Neural progenitor cell (in vitro differentiated cells): ENCODE data around the gene GPR3. TPM values are rescaled to one million over a fixed set of nuclear protein-coding genes. Genes with fewer than 3 reads are reported as not detected.
"Not testable (repeated sequence)": the region's sequence is repeated elsewhere in the genome, so short reads cannot be mapped to it uniquely, and the experiment has no call there.

ENCODE experiments used
- DNase-seq: peaks from one replicate; pipeline ENCODE4 v3.0.0-alpha.2; 2016; ENCODE audit warnings: low spot score
- H2AFZ ChIP-seq: fragments of 200-600 bp; sonication (generic); replicated peaks from 2 replicates; pipeline ENCODE4 v1.6.1; 2016; ENCODE audit warnings: antibody characterized with exemption
- H3F3A ChIP-seq: fragments of 200-600 bp; sonication (generic); 2 replicates; pipeline ENCODE4 v1.6.1; 2016; ENCODE audit warnings: antibody characterized with exemption, low read depth
- H3K27ac ChIP-seq: fragments of 200-600 bp; sonication (generic); 2 replicates; pipeline ENCODE4 v1.5.1; 2016; ENCODE audit warnings: mild to moderate bottlenecking
- H3K27me3 ChIP-seq: fragments of 200-600 bp; sonication (generic); 2 replicates; pipeline ENCODE4 v1.6.1; 2016; ENCODE audit warnings: mild to moderate bottlenecking, moderate library complexity
- H3K36me3 ChIP-seq: fragments of 200-600 bp; sonication (generic); 2 replicates; pipeline ENCODE4 v1.5.1; 2016
- H3K4me1 ChIP-seq: fragments of 200-600 bp; sonication (generic); 2 replicates; pipeline ENCODE4 v1.6.1; 2016; ENCODE audit warnings: mixed run types
- H3K4me2 ChIP-seq: fragments of 200-600 bp; sonication (generic); 2 replicates; pipeline ENCODE4 v1.6.1; 2016
- H3K4me3 ChIP-seq: fragments of 200-600 bp; sonication (generic); 2 replicates; pipeline ENCODE4 v1.5.1; 2016
- H3K79me2 ChIP-seq: fragments of 200-600 bp; sonication (generic); 2 replicates; pipeline ENCODE4 v1.6.1; 2016; ENCODE audit warnings: low read depth
- H3K9ac ChIP-seq: fragments of 200-600 bp; sonication (generic); 2 replicates; pipeline ENCODE4 v1.6.1; 2016
- H3K9me3 ChIP-seq: fragments of 200-600 bp; sonication (generic); 2 replicates; pipeline ENCODE4 v1.5.1; 2016; ENCODE audit warnings: low read depth
- H4K20me1 ChIP-seq: fragments of 200-600 bp; sonication (generic); 2 replicates; pipeline ENCODE4 v1.6.1; 2016; ENCODE audit warnings: low read depth
- H3K27ac Mint-ChIP-seq: 3 replicates; pipeline ENCODE4 v1.8.0; 2021; ENCODE audit warnings: mixed read lengths
- H3K27me3 Mint-ChIP-seq: 2 replicates; pipeline ENCODE4 v1.8.0; 2022; ENCODE audit warnings: low read depth, mild to moderate bottlenecking, inconsistent platforms, moderate library complexity, mixed read lengths; ENCODE audit not compliant: insufficient read depth
- H3K36me3 Mint-ChIP-seq: 3 replicates; pipeline ENCODE4 v1.8.0; 2021; ENCODE audit warnings: mixed read lengths
- H3K4me1 Mint-ChIP-seq: 3 replicates; pipeline ENCODE4 v1.8.0; 2021; ENCODE audit warnings: mixed read lengths
- H3K4me3 Mint-ChIP-seq: 3 replicates; pipeline ENCODE4 v1.8.0; 2021; ENCODE audit warnings: mild to moderate bottlenecking, moderate library complexity, mixed read lengths
- H3K9me3 Mint-ChIP-seq: 3 replicates; pipeline ENCODE4 v1.8.0; 2020; ENCODE audit warnings: mixed read lengths
- CTCF ChIP-seq: fragments of 200-600 bp; sonication (generic); IDR thresholded peaks from 2 replicates; pipeline ENCODE4 v1.5.1; 2017; ENCODE audit warnings: antibody characterized with exemption, mild to moderate bottlenecking
- EZH2 ChIP-seq: fragments of 200-600 bp; sonication (generic); IDR thresholded peaks from 2 replicates; pipeline ENCODE4 v1.6.1; 2017; ENCODE audit warnings: antibody characterized with exemption, mild to moderate bottlenecking, moderate library complexity
- EZH2phosphoT487 ChIP-seq: fragments of 200-600 bp; sonication (generic); IDR thresholded peaks from 2 replicates; pipeline ENCODE4 v1.6.1; 2017; ENCODE audit warnings: antibody characterized with exemption
- total RNA-seq: library from RNA; depleted of rRNA; stranded (reverse); fragments of >200 nt; gene quantifications from 2 replicates; pipeline ENCODE4 v1.2.3, GENCODE V29; 2015; ENCODE audit warnings: low replicate concordance

The GPR3 gene
- total RNA-seq, 1 donor from 2014 or later, result 3.1 TPM

- no peaks in the 10 kb centered on the region for H3K27me3 ChIP-seq
- peaks cover 6% of the 10 kb centered on the region for H4K20me1 ChIP-seq
- no peak overlapping the region for H3K4me3 ChIP-seq
- no peaks in the 10 kb centered on the region for H3K9me3 ChIP-seq
- peak overlapping the region; percentile 75 for H3K27ac Mint-ChIP-seq
- H3K4me1 ChIP-seq, result peaks cover 66% of the 10 kb centered on the region
- peak overlapping the region; percentile 70 for H3K4me2 ChIP-seq
- no peaks in the 10 kb centered on the region for H3K79me2 ChIP-seq
- H3K4me3 Mint-ChIP-seq, result no peak overlapping the region
- no peak overlapping the region for H3K27ac ChIP-seq
- H3K27me3 Mint-ChIP-seq, result peaks cover 5% of the 10 kb centered on the region
- peaks cover 13% of the 10 kb centered on the region for H3K36me3 Mint-ChIP-seq
- peaks cover 68% of the 10 kb centered on the region for H3F3A ChIP-seq
- H3K4me1 Mint-ChIP-seq, result peaks cover 65% of the 10 kb centered on the region
- H3K9me3 Mint-ChIP-seq, result no peaks in the 10 kb centered on the region
- no peak overlapping the region for H2AFZ ChIP-seq
- TF ChIP-seq EZH2 (no peak), EZH2phosphoT487 (no peak), CTCF (no peak)
- DNase-seq, result no peak
- H3K9ac ChIP-seq, result no peak overlapping the region
- no peaks in the 10 kb centered on the region for H3K36me3 ChIP-seq
These were observed 11.5 kb downstream of the GPR3 start for GRCh38 chr1:27403931-27404330.

- H3K27ac Mint-ChIP-seq, result no peak overlapping the region
- Histone ChIP-seq H3K79me2 (no peaks in the 10 kb centered on the region), H3K4me1 (peaks cover 56% of the 10 kb centered on the region), H3K4me2 (peak overlapping the region; percentile 70), H3K9me3 (no peaks in the 10 kb centered on the region), H4K20me1 (peaks cover 6% of the 10 kb centered on the region), H3K27ac (peak overlapping the region; percentile 34), H3K27me3 (no peaks in the 10 kb centered on the region), H3K4me3 (no peak overlapping the region), H3K36me3 (no peaks in the 10 kb centered on the region), H2AFZ (no peak overlapping the region), H3F3A (peaks cover 66% of the 10 kb centered on the region), H3K9ac (no peak overlapping the region)
- DNase-seq, result peak; percentile 56
- H3K36me3 Mint-ChIP-seq, result peaks cover 17% of the 10 kb centered on the region
- H3K4me3 Mint-ChIP-seq, result no peak overlapping the region
- H3K4me1 Mint-ChIP-seq, result peaks cover 54% of the 10 kb centered on the region
- H3K9me3 Mint-ChIP-seq, result no peaks in the 10 kb centered on the region
- peaks cover 5% of the 10 kb centered on the region for H3K27me3 Mint-ChIP-seq
- TF ChIP-seq EZH2phosphoT487 (no peak), EZH2 (no peak), CTCF (no peak)
These were observed 12.7 kb downstream of the GPR3 start for GRCh38 chr1:27405074-27405473.

DNA sequence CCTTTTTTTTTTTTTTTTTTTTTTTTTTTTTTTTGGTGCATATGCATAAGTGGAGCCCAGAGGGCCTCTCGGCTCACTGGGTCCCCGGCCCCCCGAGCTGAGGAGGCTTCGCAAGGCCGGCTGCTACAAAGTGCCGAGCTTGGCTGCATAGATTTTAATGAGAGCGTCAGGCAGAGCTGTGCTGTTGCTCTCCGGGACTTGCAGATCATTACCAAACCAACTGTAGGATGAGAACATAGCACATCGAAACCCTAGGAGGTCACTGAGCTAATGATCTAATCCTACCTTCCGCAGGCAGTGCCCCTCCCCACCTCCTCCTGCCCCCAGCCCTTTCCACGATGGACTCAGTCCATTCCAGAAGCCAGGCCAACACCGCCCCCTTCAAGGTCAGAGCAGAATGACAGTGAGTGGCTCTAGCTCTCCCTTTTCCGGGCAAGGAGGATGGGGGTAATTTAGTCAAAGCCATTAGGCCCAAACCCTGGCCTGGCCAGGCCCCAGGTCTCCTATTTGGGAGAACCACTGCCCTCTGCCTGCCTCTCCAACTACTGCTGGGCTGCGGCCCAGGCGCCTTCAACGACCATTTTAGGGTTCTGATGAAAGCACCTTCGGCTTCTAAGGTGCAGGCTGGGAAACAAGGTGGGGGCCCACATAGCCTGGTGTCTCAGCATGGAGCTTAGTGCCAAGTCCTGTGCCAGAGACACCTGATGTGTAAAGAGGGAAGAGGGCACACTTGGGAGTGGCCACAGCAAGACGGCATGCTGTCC is 13.4 kb downstream of the GPR3 start:
- Histone ChIP-seq H3K4me3 (peak overlapping the region; percentile 22), H3K4me1 (peaks cover 58% of the 10 kb centered on the region), H3K27ac (peak overlapping the region; percentile 96), H3F3A (peaks cover 68% of the 10 kb centered on the region), H3K4me2 (peak overlapping the region; percentile 70)
- Mint-ChIP-seq H3K27ac (peak overlapping the region; percentile 98), H3K4me1 (peaks cover 49% of the 10 kb centered on the region), H3K36me3 (peaks cover 23% of the 10 kb centered on the region)
- H2AFZ ChIP-seq, H3K9ac ChIP-seq, H3K9me3 Mint-ChIP-seq, H3K9me3 ChIP-seq, H3K79me2 ChIP-seq, H3K36me3 ChIP-seq, H4K20me1 ChIP-seq, H3K27me3 ChIP-seq, H3K4me3 Mint-ChIP-seq, H3K27me3 Mint-ChIP-seq: not testable (repeated sequence)
- TF ChIP-seq CTCF, result peak; percentile 42
- DNase-seq, result peak; percentile 56
